ENCODE data around the gene ZNF439.
"Not testable (repeated sequence)": the region's sequence is repeated elsewhere in the genome, so short reads cannot be mapped to it uniquely, and the experiment has no call there.

ZNF439 gene

DNA sequence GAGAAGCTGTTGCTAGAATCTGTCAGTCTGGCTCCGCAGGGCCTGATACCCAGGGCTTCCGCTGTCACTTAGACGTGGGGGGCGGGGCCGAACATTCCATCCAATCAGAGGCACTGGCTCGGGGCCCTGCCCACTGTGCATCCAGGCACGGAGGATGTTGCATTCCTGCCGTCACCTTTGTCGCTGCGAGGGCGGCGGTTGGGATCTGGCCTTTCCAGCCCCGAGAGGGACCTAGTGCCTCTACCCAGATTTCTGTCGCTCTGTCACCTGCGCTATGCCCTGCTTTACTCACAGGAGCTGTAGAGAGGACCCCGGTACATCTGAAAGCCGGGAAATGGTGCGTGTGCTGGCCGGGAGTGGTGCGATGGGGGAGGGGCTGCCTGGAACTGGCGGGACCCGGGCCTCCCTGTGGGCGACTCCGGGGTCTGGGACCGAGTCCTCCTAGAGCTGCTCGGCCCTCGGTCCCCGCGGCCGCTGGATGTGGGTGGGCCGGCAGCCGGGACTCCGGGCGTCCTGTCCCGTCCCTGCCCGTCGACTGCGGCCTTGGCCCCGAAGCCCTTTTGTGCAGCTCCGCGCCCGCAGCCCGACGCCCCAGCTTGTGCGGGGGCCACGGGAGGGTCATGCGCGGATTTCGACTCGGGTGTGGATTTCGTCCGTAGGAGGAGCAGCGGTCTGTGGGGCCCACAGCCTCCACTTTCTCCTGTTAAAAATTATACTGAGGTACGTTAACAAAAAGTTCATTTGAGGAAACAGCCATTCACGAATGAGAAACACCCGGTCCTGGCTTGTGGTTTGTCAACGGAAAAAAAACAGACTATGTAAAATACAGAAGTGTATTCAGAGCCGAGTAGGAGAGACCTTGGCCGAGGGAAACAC, at the start of gene ZNF439:
ZNF439 (plus strand) TSS at position 133 of the 876 bp plus-strand sequence; CDS start at position 275, 142 bp downstream.
- peak; percentile 74 for DNase-seq

DNA sequence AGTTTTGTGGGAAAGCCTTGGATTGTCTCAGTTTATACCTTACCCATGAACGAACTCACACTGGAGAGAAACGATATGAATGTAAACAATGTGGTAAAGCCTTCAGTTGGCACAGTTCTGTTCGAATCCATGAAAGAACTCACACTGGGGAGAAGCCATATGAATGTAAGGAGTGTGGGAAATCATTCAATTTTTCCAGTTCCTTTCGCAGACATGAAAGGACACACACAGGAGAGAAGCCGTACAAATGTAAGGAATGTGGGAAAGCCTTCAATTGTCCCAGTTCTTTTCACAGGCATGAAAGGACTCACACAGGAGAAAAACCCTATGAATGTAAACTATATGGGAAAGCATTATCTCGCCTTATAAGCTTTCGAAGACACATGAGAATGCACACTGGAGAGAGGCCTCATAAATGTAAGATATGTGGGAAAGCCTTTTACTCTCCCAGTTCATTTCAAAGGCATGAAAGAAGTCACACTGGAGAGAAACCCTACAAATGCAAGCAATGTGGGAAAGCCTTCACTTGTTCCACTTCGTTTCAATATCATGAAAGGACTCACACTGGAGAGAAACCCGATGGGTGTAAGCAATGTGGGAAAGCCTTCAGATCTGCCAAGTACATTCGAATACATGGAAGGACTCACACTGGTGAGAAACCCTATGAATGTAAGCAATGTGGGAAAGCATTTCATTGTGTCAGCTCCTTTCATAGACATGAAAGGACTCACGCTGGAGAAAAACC, 42.0 kb upstream of the ZNF439 start:
- DNase-seq: no peak

DNA sequence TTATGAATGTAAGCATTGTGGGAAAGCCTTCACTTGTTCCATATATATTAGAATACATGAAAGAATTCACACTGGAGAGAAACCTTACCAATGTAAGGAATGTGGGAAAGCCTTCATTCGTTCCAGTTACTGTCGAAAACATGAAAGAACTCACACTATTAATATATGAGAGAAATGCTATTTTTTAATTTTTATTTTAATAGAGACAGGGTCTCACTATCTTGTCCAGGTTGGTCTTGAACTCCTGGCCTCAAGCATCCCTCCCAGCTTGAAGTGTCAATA, 41.5 kb upstream of the ZNF439 start:
- no peak for DNase-seq

DNA sequence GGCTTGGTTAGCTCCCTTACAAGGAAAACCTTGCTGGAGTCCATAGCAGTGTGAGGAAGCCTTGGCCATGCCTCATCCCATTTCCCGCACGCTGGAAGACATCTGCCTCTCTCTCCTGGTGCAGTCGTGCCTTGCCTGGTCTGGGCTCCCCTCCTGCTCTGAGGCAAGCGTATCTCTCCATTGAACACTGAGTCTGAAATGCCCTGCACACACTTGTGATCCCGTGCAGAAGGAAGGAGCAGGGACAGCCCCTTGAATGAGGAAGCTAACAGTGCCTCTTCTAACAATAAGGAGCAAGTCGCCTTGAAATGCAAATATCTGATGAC, 34.9 kb upstream of the ZNF439 start:
- no peak for DNase-seq

DNA sequence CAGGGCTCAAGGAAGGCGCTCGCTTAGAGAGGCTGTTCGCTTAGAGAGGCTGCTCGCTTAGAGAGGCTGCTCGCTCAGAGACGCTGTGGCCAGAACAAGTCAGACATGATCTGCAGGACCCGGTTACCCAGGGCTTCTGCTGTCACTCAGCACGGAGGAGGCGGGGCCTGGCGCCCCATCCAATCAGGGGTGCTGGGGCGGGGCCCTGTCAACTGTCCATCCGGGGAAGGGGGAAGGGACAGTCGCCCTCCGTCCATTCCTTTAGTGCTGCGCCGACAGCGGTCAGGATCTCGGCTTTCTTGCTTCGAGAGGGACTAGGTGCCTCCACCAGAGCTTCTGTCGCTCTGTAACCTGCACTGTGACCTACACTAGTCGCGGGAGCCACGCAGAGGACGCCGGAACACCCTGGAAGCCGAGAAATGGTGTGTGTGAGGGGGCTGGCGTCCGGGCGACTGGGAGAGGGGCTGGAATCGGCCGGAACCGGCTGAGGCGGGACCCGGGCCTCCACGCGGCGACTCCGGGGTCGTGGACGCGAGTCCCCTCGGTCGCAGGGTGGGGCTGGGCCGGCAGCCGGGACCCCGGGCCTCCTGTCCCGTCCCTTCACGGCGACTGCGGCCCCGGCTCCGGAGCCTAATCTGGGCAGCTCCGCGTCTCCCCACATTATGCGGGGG, 34.4 kb upstream of the ZNF439 start, which contains the start of gene ZNF440:
ZNF440 (plus strand) TSS at position 245 of the 671 bp plus-strand sequence; CDS start at position 420, 175 bp downstream.
- peak; percentile 91 for DNase-seq

DNA sequence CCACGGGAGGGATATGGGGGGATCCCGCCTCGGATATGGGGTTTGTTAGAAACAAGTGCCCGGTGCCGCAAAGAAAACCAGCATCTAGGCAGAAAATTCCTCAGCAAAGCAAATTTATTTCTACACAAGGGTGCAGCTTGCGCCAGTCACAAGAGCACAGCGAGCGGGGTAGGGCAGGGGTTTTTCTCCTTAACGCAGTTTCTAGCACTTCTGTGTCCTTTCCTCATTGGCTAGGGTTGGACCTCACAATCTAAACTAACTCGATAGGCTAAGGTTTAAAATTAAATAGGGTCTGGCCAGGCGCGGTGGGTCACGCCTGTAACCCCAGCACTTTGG, 33.9 kb upstream of the ZNF439 start:
- DNase-seq: no peak

DNA sequence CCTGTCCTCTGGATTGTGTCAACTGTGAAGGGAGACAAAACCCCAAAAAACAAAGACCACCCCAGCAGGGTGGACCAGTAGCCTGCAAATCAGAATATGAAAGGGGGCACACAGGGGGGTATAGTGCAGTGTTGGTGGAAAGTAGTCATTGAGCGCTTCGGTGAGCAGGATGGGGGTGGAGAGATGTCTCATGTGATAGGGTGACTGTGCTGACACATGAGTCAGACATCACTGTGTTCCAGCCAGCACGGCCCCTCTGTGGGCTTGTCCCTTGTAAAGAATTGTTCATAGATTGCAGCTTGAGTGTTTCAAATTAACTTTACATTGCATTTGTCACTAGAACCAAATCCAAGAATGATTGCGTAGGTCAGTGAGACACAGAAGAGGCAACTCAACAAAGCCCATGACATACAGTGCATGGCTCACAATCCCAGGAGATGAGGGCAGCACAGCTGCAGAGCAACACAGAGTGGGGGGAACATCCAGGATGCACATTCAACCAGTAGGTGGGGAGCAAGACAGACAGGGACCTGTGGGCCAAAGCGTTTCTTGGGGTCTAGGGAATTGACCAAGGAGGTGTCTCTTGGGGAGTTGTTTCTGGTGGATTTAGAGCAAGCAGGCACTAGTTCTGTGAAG, 26.9 kb upstream of the ZNF439 start:
- DNase-seq: no peak

DNA sequence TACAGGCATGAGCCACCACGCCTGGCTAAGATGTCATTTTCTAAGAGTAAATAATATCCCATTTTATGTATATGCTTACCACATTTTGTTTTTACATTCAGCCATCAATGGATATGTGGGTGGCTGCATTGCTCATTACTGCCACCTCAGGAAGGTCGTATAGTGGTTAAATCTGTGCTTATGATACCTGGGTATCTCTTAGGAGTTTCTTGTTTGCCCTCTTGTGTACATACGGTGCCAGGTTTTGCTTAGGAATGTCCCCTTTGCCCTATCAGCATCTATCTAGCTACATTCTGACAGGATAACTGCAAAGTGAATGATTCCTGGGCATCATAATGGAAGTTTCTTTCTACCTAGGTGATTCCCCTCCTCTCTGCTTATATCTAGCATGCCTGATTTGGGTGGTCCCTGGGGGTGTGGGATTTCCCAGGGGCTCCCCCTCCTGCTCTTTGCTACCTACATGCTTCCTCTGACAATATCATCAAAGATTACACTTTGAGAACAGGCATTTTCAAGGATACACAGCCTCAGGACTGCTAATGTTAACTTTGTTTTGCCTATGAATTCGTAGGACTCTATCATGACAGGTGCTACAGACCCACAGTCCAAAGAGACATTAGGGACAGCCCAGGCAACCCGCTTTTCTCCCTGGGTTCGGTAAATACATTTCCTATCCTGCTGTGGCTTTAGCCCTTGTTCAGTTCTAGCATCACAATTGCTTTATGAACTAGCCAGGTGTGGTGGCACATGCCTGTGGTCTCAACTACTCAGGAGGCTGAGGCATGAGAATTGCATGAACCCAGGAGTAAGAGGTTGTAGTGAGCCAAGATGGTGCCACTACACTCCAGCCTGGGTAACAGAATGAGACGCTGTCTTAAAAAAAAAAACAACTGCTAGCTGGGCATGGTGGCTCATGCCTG, 19.3 kb upstream of the ZNF439 start:
- DNase-seq: not testable (repeated sequence)

DNA sequence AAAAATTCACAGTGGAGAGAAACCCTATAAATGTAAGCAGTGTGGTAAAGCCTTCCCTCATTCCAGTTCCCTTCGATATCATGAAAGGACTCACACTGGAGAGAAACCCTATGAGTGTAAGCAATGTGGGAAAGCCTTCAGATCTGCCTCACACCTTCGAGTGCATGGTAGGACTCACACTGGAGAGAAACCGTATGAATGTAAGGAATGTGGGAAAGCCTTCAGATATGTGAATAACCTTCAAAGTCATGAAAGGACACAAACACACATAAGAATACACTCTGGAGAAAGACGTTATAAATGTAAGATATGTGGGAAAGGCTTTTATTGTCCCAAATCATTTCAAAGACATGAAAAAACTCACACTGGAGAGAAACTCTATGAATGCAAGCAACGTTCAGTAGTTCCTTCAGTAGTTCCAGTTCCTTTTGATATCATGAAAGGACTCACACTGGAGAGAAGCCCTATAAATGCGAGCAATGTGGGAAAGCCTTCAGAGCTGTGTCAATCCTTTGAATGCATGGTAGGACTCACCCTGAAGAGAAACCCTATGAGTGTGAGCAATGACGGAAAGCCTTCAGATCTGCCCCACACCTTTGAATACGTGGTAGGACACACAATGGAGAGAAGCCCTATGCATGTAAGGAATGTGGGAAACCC, 16.1 kb upstream of the ZNF439 start:
- DNase-seq: no peak

DNA sequence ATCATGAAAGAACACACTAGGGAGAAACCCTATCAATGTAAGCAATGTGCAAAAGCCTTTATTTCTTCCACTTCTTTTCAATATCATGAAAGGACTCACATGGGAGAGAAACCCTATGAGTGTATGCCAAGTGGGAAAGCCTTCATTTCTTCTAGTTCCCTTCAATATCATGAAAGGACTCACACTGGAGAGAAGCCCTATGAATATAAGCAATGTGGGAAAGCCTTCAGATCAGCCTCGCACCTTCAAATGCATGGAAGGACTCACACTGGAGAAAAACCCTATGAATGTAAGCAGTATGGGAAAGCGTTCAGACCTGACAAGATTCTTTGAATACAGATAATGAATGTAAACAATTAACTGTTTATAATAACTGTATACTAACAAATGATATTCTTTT, 15.0 kb upstream of the ZNF439 start:
- no peak for DNase-seq

DNA sequence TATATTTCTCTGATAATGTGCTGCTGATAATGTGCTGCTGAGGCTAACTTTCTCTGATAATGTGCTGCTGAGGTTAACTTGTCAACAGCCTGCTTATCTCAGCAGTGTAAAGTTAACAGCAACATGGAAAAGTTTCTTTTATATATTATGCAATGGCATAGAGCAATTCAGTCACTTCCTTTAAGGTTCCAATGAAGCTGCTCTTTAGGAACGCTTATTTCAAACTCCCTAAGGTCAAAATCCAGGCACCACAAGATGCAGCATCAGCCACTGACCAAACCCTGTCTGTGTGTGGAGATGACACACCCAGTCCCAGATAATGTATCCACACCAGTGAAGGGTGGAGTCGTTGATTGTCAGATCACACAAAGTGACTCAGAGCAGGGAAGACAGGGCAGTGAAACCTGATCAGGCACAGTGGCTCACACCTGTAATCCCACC, 12.9 kb upstream of the ZNF439 start:
- DNase-seq: not testable (repeated sequence)

DNA sequence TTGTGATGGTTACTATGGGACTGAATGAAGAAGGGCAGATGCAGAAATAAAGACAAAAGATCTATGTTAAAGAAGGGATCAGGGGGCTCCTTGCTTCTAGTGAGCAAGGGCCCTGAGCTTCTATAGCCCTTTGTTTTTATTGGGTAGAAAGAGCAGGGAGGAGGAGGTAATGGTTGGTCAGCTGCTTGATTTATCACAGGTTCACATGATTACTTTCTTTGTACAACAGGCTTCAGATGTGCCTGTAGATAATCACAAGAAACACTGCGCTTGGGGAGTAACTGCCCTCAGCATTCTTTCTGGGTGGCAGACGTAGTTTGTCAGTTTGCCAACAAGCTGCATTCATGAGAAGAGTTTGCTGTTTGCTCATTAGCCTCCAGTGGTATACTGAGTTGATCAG, 4.8 kb upstream of the ZNF439 start:
- DNase-seq: no peak

DNA sequence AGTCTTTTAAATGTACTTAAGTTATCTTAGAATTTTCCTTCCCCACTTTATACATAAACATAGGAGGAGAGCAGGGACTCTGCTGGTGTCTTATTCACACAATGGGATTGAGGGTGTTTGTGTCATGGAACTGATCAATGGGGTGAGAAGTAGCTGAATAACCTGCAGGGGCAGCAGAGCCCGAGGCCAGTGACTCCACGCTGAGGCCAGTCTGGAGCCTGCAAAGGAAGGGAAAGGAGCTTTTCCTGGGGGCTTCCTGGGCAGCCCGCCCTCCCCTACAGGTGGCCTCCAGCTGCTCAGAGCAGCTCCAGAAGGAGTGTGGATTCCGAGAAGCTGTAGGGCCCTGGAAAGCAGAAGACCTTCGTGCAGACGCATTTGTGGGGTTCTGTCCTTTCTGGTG, 911 bp upstream of the ZNF439 start:
- not testable (repeated sequence) for DNase-seq

DNA sequence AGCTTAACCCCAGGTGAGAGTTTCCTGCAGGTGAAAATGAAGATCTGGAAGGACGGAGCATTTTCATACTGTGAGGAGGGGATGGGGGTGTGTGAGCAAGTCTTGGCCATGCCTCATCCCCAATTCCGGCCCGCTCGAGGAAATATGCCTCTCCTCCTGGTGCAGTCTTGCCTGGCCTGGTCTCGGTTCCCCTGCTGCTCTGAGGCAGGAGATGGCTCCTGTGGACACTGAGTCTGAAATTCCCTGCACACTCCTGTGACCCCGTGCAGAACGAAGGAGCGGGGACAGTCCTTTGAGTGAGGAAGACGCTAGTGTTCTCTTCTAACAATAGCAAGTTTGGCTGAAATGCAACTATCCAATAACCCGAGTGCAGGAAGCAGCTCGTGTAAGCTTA, 329 bp upstream of the ZNF439 start:
- no peak for DNase-seq

DNA sequence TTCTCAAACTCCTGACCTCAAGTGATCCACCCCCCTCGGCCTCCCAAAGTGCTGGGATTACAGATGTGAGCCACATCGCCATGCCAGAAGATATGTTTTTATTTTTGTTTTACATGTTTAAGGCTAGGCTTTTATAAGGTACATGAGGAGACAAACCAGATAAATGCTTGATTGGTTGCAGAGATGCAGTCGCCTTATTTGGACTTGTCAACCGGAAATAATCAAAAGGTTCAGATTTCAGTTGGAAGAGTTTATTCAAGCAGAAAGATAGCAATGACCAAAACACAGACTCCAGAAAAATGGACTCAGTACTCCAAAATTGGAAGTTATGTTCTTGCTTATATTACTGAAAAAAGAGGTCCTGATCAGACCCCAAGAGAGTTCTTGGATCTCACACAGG, 1.8 kb downstream of the ZNF439 start:
- not testable (repeated sequence) for DNase-seq

DNA sequence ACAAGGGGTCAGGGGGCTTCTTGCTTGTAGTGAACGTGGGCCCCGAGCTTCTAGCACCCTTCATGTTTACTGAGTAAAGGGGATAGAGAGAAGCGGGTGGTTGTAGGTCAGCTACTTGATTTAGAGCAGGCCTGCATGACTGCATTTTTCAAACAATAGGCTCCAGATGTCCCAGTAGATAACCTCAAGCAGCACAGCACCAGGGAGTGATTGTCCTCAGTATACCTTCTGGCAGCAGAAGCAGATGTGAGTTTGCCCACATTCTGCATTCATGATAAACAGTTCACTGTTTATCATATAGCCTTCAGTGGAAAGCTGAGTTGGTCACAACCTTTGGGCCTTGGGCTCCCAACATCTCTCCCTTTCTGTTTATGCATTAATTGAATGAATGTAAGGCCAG, 4.8 kb downstream of the ZNF439 start:
- DNase-seq: no peak

DNA sequence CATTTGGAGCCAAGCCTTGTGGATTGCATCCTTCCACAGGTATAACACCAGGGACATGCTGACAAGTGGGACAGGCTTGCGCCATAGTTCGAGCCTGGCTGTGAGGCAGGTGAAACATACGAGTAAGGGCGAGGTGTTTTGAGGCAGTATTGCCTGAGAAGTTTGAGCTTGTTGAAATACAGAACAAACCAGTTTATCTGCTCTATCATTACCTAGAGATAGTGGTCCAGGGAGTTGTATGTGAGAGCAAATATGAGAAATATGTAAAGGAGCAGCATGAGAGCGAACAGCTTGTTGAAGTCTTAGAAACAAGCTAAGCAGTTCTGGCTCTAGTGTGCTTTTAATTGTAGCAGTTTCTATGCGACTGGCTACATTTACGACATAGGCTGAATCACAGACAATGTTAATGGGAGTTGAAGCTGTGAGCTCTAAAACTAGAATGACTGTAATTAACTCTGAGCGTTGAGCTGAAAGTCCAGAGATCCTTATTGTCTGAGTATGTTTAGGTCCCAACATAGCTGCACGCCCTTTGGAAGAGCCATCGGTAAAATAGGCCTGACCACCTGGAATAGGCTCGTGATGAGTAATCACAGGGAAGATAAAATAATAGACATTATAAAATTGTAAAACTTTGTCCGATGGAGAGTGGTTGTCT, 8.2 kb downstream of the ZNF439 start:
- DNase-seq: no peak

DNA sequence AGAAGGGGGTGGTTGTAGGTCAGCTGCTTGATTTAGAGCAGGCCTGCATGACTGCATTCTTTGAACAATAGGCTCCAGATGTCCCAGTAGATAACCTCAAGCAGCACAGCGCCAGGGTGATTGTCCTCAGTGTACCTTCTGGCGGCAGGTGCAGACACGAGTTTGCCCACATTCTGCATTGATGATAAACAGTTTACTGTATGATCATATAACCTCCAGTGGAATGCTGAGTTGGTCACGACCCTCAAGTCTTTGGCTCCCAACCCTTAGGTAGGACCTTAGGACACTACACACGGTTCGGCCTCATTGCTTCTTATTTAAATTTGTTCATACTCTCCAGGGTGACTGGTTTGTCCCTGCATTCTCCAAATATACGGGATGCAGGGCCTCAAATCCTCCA, 12.2 kb downstream of the ZNF439 start:
- no peak for DNase-seq

DNA sequence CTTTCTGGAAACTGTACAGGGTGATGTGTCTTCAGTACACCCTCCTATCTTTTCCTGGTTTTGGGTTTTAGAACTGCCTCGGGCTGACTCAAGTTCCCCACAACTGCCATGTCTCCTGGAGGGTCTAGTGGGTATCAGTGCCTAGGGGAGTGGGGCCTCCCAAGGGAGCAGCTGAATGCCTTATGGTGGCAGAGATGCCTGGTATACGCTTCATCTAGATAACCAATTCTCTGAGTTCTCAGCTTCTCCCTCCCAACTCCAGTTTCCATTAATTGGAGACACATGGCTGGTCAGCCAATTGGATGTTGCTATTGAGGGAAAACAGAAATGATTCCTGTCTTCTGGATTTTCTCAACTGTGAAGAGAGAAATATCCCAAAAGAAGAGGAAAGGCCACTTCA, 12.8 kb downstream of the ZNF439 start:
- DNase-seq: no peak

DNA sequence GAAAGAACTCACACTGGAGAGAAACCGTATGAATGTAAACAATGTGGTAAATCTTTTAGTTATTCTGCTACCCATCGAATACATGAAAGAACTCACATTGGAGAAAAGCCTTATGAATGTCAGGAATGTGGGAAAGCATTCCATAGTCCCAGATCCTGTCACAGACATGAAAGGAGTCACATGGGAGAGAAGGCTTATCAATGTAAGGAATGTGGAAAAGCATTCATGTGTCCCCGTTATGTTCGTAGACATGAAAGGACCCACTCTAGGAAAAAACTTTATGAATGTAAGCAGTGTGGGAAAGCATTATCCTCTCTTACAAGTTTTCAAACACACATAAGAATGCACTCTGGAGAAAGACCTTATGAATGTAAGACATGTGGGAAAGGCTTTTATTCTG, 19.2 kb downstream of the ZNF439 start:
- DNase-seq: not testable (repeated sequence)

DNA sequence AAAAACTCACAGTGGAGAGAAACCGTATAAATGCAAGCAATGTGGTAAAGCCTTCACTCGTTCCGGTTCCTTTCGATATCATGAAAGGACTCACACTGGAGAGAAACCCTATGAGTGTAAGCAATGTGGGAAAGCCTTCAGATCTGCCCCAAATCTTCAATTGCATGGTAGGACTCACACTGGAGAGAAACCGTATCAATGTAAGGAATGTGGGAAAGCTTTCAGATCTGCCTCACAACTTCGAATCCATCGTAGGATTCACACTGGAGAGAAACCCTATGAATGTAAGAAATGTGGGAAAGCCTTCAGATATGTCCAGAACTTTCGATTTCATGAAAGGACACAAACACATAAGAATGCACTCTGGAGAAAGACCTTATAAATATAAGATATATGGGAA, 19.7 kb downstream of the ZNF439 start:
- DNase-seq: no peak
